CD4-positive, alpha-beta T cell treated with Interleukin-6 for 4 hours (primary cell): ENCODE measurements around the gene NBPF26.
"Not testable (repeated sequence)": the region's sequence is repeated elsewhere in the genome, so short reads cannot be mapped to it uniquely, and the experiment has no call there.

Source experiments
- DNase-seq: peaks from one replicate; pipeline ENCODE4 v3.0.0-alpha.2; 2020; ENCODE audit warnings: mixed read lengths

The NBPF26 gene

GRCh38 chr1:120723715-120724402 lies at the start of gene NBPF26:
Gene NBPF26, plus strand, starts transcription at chr1:120723945.
- DNase-seq = peak; percentile 70

DNA sequence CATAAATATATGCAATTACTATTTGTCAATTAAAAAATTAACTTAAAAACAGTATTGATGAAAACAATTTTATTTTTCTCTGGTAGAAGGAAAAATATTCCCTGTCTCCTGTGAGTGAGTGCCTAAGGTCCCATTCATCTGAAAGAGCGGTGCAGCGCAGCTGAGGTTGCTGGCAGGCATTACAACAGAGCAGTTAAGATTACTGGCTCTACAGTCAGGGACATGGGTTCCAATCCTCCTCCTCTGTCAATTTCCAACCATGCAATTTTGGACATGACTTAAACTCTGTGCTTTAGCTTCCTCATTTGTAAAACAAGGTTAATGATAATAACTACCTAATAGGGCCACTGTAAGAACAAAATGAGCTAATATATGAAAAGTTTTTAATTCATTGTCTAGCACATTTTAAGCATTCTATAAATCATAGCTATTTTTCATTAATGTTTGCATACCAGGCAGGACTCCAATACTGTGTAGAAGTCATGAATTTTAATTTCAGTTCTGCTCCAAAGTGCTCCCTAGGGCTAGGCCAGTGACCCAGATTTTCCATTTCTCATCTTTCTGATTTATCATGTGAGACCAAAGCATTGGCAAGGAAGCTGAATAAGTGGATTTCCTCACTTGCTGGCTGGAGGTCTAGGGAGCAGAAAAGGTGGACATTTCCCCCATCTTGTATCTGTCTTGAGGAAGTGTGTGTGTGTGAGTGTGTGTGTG lies 43.5 kb upstream of the NBPF26 start:
- DNase-seq = not testable (repeated sequence)

DNA sequence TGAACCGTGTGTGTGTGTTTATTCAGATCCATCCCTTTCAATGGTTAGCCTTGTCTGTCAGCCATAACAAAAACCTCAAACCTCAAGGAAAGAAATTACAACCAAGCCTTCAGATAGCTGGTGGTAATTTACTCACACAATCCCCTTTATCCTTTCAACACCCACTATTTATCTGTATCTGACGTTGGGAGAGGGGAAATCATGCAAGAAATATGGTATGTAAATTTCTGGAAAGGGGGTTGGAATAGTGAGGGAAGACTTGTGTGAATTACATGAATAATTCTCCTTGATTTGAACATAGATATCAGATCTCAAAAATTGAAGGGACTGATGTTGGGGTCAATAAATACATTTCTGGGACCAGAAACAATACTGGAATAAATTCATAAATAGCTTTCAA lies 42.8 kb upstream of the NBPF26 start:
- DNase-seq = not testable (repeated sequence)

DNA sequence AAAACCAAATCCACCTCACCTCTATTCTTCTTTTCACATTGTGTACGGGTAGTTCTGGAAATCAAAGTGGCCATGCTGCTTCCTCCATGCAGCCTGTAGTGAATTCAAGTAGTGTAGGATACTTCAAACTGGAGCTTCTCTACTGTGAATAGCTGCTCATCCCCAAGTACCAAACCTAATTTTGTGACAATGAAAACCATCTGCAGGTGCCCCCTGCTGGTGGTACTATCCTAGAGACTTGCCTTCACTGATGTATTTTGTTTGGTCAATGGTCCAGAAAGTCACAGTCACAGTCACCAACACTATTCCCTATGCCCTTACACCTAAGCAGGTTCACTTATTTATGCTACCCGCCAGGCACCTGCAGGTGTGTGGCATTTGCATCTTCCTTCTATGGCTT lies 39.3 kb upstream of the NBPF26 start:
- not testable (repeated sequence) for DNase-seq

GRCh38 chr1:120685622-120686021 lies 38.1 kb upstream of the NBPF26 start:
- not testable (repeated sequence) for DNase-seq

DNA sequence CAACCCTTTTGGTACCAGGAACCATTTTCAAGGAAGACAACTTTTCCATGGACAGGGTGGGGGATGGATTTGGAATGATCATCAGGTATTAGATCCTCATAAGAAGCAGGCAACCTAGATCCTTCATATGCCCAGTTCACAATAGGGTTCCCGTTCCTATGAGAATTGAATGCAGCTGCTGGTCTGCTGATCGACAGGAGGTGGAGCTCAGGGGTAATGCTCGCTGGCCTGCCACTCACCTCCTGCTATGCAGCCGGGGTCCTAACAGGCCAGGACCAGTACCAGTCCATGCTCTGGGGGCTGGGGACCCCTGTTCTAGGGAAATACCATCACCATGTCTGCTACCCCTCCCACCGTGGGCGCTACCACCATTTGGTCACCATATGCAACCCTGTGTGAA lies 36.5 kb upstream of the NBPF26 start:
- DNase-seq = not testable (repeated sequence)

- not testable (repeated sequence) for DNase-seq
These were observed 22.8 kb upstream of the NBPF26 start for GRCh38 chr1:120700807-120701562.

GRCh38 chr1:120723358-120723714 lies 409 bp upstream of the NBPF26 start:
- not testable (repeated sequence) for DNase-seq

GRCh38 chr1:120724507-120724906 lies 762 bp downstream of the NBPF26 start:
- not testable (repeated sequence) for DNase-seq

- not testable (repeated sequence) for DNase-seq
These were observed 5.1 kb downstream of the NBPF26 start for GRCh38 chr1:120728811-120729210.

GRCh38 chr1:120769090-120769489 lies 45.3 kb downstream of the NBPF26 start:
- DNase-seq = not testable (repeated sequence)

- DNase-seq = peak; percentile 18
These were observed 81.7 kb downstream of the NBPF26 start for GRCh38 chr1:120805452-120805851.

DNA sequence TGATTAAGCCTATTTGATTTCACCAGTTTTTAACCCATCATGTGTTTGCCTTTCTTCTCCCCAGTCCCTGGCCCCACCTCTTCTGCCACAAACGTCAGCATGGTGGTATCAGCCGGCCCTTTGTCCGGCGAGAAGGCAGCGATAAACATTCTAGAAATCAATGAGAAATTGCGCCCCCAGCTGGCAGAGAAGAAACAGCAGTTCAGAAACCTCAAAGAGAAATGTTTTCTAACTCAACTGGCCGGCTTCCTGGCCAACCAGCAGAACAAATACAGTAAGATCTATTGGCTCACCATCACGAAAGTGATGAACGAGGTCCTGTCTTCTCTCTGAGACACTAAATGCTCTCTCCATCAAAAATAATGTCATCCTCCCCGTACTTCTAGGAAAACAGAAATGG lies 88.1 kb downstream of the NBPF26 start:
- DNase-seq = peak; percentile 5

DNA sequence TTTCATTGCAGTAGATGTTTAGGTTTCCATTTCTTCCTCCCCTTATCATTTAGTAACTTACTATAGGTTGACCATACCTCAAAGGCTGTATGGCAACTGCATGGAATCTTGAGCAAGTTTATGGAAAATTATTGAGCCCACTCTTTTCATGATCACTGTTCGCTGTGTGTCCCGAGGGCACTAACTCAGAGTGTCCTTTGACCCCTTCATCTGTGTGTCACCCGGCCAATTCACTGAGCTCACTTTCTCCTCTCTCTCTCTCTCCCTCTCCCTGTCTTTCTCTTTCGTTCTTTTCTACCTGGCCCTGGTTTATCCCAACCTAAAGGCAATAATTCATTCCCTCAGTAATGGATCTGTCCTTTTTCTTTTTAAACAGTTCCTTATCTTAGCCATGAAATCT lies 101.3 kb downstream of the NBPF26 start:
- DNase-seq = not testable (repeated sequence)

DNA sequence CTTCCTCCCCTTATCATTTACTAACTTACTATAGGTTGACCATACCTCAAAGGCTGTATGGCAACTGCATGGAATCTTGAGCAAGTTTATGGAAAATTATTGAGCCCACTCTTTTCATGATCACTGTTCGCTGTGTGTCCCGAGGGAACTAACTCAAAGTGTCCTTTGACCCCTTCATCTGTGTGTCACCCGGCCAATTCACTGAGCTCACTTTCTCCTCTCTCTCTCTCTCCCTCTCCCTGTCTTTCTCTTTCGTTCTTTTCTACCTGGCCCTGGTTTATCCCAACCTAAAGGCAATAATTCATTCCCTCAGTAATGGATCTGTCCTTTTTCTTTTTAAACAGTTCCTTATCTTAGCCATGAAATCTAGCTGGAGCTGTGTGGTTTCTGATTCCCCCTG lies 102.9 kb downstream of the NBPF26 start:
- DNase-seq = not testable (repeated sequence)

GRCh38 chr1:120844186-120844944 lies 120.6 kb downstream of the NBPF26 start:
- DNase-seq = peak; percentile 81

- DNase-seq = not testable (repeated sequence)
These were observed 121.2 kb downstream of the NBPF26 start for GRCh38 chr1:120844945-120845330.

- peak; percentile 24 for DNase-seq
These were observed 125.9 kb downstream of the NBPF26 start for GRCh38 chr1:120849400-120850286.

- peak; percentile 16 for DNase-seq
These were observed 126.5 kb downstream of the NBPF26 start for GRCh38 chr1:120850287-120850536.

DNA sequence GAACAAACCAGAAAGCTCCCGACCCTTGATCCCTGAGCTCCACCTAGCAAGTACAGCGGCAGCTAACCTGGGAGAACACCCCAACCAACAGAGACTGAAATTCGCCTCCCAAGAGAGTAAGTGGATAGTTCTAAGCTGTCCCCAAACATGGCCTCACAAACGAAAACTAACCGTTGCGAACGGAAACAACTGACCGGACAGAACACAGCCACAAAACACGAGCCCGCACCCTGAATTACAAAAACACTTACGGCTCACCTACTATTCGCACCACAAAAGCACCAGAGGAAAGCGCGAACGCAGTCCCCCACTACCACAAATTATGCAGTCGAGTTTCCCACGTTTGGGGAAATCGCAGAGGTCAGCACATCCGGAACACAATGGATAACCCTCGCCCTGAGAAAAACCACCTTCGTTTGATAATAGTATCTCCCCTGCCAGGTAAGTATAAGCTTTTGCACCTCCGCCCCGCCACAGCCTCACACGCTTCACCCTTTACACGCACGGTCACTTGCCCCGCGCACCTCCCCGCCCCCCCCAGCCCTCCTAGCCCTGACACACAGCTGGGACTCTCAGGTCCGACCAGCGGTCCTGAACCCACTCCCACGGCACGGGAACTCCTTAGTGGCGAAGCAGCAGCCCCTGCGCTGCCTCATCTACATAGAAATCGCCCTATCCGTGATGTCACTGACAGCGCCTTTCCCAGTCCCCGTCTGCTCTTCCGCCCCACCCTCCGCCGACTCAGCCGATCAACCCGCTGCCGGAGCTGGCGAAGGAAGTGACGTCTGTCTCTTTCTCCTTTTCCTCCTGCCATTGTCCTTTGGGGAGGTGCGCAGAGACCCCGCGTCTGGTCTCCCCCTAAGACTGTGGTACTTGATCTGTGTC lies 127.0 kb downstream of the NBPF26 start:
- DNase-seq = peak; percentile 81

DNA sequence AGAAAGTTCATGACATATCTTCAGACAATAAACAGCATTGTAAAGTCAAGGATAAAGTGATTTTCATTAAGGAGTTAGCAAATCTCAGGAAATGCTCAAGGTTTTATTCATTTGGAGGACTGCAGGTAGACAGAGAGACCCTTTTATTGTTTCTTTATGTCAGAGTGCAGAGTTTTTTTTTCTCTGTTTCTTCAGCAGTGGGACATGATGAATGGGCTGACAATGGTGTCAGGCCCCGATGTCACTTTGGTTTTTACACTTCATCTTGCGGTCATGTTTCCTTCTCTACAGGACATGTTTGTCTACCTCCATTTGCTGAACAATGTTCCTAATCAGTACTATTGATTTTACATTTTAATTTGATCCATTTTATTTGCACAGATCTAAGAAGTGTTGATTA lies 134.4 kb downstream of the NBPF26 start:
- not testable (repeated sequence) for DNase-seq
